Measurements from ENCODE around the gene UTP25.

Gene UTP25

DNA sequence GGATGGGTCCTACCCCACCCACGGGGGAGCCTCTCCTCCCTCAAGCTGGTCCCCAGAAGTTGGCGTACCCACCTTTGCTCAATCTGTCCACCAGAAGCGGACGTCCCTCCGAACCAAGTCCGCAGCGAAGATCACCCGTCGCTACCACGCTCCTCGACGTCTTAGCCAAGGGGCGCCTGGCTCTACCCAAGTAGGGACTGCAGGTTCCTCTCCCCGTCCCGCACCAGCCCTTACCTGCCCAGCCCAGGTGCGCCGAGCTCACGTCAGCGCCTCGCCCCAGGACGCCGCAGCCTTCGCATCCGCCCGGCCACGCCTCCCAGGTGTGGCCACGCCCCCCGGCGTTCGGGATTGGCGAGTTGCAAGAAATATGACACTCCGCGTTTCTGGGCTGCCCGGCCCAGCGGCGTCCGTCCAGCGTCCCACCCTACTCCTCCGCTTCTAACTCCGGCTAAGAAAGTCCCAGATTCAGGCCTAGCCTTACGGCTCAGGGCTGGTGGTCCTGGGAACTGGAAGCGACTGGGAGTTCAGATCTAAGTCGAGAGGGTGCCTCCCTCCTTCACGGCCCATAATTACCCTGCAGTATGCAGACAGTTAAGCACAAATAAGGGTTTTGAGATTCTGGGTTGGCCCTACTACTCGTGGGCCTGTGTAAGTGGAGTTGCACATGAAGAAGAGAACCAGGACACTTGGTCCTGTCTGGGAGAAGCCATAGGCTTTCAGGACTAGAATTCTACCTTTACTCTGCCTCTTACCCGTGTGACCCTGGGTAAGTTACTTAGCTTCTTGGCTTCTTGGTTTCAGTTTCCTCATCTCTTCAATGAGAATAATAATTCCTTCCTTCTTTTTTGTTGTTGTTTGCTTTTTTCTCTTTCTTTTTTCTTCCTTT, 21.7 kb upstream of the UTP25 start, which contains the start of gene IRF6:
IRF6 (minus strand) TSS at position 268 of the 886 bp plus-strand sequence. CDS start 4,729 bp downstream, outside the sequence.
- Histone ChIP-seq H3K36me3 (ENCODE audit: control insufficient read depth, insufficient read depth, low read length) (no peaks in the 10 kb centered on the region), H3K4me1 (ENCODE audit: control insufficient read depth, insufficient read depth, low read length, poor library complexity, severe bottlenecking) (peaks cover 6% of the 10 kb centered on the region), H3K9me3 (ENCODE audit: control insufficient read depth, low read length) (no peaks in the 10 kb centered on the region), H3K4me3 (ENCODE audit: extremely low read depth, insufficient read depth, low read length, poor library complexity, severe bottlenecking) (peak within 1 kb of the TSS; percentile 16), H3K27ac (ENCODE audit: low read depth, low read length, severe bottlenecking) (no peak within 1 kb of the TSS)
- WGBS, 2 experiments (ENCODE audit: insufficient coverage in 2 of 2): 35% methylated on average over 43 to 44 of the region's 46 CpGs

DNA sequence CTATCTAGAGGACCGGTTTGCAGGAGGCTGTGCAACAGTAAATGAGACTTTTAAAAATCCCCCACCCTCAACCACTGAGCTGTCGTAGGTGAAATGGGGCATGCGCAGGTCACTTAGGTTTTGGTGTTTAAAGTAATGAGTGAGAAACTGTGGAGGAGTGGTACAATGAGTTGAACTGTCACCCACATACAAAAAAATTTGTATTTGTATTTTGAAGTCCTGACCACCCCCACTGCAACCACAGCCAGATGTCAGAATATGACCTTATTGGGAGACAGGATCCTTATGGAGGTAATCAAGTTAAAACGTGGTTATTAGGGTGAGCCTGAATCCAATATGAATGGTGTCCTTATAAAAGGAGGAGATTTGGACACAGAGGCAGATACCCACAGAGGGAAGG, 20.3 kb upstream of the UTP25 start:
- H3K4me3 ChIP-seq (ENCODE audit: extremely low read depth, insufficient read depth, low read length, poor library complexity, severe bottlenecking): no peak overlapping the region
- H3K27ac ChIP-seq (ENCODE audit: low read depth, low read length, severe bottlenecking): no peak overlapping the region
- no peaks in the 10 kb centered on the region for H3K9me3 ChIP-seq (ENCODE audit: control insufficient read depth, low read length)
- no peaks in the 10 kb centered on the region for H3K36me3 ChIP-seq (ENCODE audit: control insufficient read depth, insufficient read depth, low read length)
- peaks cover 6% of the 10 kb centered on the region for H3K4me1 ChIP-seq (ENCODE audit: control insufficient read depth, insufficient read depth, low read length, poor library complexity, severe bottlenecking)
- WGBS, 2 experiments (ENCODE audit: insufficient coverage in 2 of 2): 78% methylated on average over 1 of the region's 4 CpGs; no CpG with 5 or more reads in 1 of the 2 experiments

DNA sequence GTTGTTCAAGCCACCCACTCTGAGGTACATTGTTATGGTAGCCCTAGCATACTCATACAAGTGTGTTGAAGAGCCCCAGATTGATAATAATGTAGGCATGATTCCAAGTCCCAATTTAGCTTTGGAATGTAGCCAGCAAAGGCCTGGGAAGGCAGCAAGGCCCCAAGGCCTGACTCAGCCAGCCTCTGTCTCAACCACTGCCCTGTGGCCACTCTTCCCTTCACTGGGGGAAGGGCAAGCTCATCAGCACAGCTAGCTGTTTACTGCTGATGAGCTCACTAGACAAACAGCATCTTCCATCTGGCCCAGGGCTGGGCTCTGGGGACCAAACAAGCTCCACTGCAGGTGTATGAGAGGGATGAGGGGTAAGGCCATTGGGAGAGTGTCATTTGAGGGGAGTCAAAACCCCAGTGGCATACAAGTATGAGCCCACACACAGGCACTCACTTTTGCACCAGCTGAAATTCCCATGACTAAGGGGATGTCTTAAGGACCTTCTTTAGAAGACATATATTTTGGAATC, 19.7 kb upstream of the UTP25 start:
- no peaks in the 10 kb centered on the region for H3K36me3 ChIP-seq (ENCODE audit: control insufficient read depth, insufficient read depth, low read length)
- H3K27ac ChIP-seq (ENCODE audit: low read depth, low read length, severe bottlenecking): no peak overlapping the region
- no peak overlapping the region for H3K4me3 ChIP-seq (ENCODE audit: extremely low read depth, insufficient read depth, low read length, poor library complexity, severe bottlenecking)
- H3K4me1 ChIP-seq (ENCODE audit: control insufficient read depth, insufficient read depth, low read length, poor library complexity, severe bottlenecking): peaks cover 6% of the 10 kb centered on the region
- no peaks in the 10 kb centered on the region for H3K9me3 ChIP-seq (ENCODE audit: control insufficient read depth, low read length)

DNA sequence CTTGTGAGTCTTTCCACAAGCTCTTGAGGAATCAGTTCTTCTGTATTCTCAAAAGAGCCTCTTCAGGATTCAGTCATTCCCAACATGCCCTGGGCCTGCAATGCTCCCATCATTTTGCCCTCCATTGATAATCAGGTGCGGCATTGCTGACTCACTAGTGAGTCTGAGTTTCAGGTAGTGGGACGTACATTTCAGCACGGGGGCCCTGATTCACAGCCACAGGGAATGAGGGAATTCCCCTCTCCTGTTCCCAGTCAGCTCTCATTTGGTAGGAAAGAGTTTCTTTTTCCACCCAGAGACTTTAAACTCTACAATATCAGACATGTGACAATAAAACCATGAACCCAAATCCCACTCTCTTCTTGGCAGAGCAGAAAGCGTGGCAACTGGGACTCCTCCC, 18.2 kb upstream of the UTP25 start:
- WGBS, 2 experiments (ENCODE audit: insufficient coverage in 2 of 2): 94 to 97% methylated on average over 3 to 4 of the region's 4 CpGs
- H3K36me3 ChIP-seq (ENCODE audit: control insufficient read depth, insufficient read depth, low read length): no peaks in the 10 kb centered on the region
- H3K9me3 ChIP-seq (ENCODE audit: control insufficient read depth, low read length): no peaks in the 10 kb centered on the region
- H3K27ac ChIP-seq (ENCODE audit: low read depth, low read length, severe bottlenecking): no peak overlapping the region
- H3K4me3 ChIP-seq (ENCODE audit: extremely low read depth, insufficient read depth, low read length, poor library complexity, severe bottlenecking): no peak overlapping the region
- peaks cover 6% of the 10 kb centered on the region for H3K4me1 ChIP-seq (ENCODE audit: control insufficient read depth, insufficient read depth, low read length, poor library complexity, severe bottlenecking)

DNA sequence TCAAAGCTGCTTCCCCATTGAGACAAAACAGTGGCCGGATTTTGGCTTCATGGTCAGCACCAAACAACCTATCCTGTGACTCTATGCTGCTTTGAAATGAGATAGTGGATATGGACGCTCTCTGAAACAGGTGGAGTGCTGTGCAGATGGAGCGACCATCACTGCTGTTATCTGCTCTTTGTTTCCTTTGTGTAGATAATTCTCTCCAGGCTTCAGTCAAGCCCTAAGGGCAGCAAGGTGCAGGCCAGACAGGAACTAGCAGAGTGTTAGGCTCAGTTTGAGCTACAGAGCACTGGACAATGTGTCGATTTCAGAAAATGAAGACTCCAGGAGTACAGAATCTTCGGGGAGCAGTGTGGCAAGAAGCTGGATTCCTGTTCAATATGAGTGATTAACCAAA, 17.0 kb upstream of the UTP25 start:
- Histone ChIP-seq H3K4me1 (ENCODE audit: control insufficient read depth, insufficient read depth, low read length, poor library complexity, severe bottlenecking) (peaks cover 6% of the 10 kb centered on the region), H3K9me3 (ENCODE audit: control insufficient read depth, low read length) (no peaks in the 10 kb centered on the region), H3K36me3 (ENCODE audit: control insufficient read depth, insufficient read depth, low read length) (no peaks in the 10 kb centered on the region), H3K27ac (ENCODE audit: low read depth, low read length, severe bottlenecking) (no peak overlapping the region), H3K4me3 (ENCODE audit: extremely low read depth, insufficient read depth, low read length, poor library complexity, severe bottlenecking) (no peak overlapping the region)
- 85 to 100% methylated on average over 3 of the region's 5 CpGs for WGBS, 2 experiments (ENCODE audit: insufficient coverage in 2 of 2)

DNA sequence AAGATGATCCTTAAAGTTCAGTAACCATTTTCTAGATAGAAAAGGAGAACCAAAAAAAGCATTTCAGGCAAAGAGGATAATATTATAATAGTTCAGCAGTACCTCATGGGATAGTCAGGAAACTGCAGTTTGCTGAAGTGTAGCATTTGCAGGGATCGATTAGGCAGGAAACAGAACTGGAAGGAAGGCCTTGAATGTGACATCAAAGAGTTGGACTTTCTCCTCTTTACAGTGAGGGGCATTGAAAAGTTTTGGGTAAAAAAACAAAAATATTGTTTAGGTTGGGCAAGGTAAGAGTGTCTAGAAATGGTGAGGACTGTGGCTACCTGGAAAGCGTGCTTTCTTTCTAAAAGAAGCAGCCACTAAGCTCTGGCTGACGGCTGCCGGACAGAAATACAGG, 13.9 kb upstream of the UTP25 start:
- Histone ChIP-seq H3K36me3 (ENCODE audit: control insufficient read depth, insufficient read depth, low read length) (no peaks in the 10 kb centered on the region), H3K4me3 (ENCODE audit: extremely low read depth, insufficient read depth, low read length, poor library complexity, severe bottlenecking) (no peak overlapping the region)
- 90 to 93% methylated on average over 2 of the region's 4 CpGs for WGBS, 2 experiments (ENCODE audit: insufficient coverage in 2 of 2)

DNA sequence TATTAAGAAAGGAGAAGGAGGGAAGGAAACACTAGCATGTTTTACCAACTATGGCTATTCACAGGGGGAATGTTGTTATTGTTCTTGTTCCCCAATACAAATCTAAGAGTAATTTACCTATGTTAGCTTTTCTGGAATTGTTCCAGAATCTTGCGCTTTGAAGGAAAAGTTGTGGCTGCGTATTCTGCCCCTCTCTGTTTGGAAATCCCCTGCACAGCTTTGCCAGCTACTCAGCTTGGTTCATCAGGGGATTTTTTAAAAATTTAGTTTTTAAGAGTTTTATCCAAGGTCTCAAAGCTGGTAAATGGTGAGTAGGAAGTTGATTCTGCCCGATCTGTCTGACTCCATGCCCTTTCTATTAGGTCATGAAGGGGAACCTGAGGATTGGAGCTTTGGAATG, 12.3 kb upstream of the UTP25 start:
- Histone ChIP-seq H3K4me1 (ENCODE audit: control insufficient read depth, insufficient read depth, low read length, poor library complexity, severe bottlenecking) (no peaks in the 10 kb centered on the region), H3K4me3 (ENCODE audit: extremely low read depth, insufficient read depth, low read length, poor library complexity, severe bottlenecking) (no peak overlapping the region), H3K9me3 (ENCODE audit: control insufficient read depth, low read length) (no peaks in the 10 kb centered on the region), H3K27ac (ENCODE audit: low read depth, low read length, severe bottlenecking) (no peak overlapping the region), H3K36me3 (ENCODE audit: control insufficient read depth, insufficient read depth, low read length) (no peaks in the 10 kb centered on the region)
- 90 to 93% methylated on average over 3 of the region's 3 CpGs for WGBS, 2 experiments (ENCODE audit: insufficient coverage in 2 of 2)

More for the DNA sequence above, 13.9 kb upstream of the UTP25 start:
- H3K4me1 ChIP-seq (ENCODE audit: control insufficient read depth, insufficient read depth, low read length, poor library complexity, severe bottlenecking): no peaks in the 10 kb centered on the region
- no peak overlapping the region for H3K27ac ChIP-seq (ENCODE audit: low read depth, low read length, severe bottlenecking)
- no peaks in the 10 kb centered on the region for H3K9me3 ChIP-seq (ENCODE audit: control insufficient read depth, low read length)

DNA sequence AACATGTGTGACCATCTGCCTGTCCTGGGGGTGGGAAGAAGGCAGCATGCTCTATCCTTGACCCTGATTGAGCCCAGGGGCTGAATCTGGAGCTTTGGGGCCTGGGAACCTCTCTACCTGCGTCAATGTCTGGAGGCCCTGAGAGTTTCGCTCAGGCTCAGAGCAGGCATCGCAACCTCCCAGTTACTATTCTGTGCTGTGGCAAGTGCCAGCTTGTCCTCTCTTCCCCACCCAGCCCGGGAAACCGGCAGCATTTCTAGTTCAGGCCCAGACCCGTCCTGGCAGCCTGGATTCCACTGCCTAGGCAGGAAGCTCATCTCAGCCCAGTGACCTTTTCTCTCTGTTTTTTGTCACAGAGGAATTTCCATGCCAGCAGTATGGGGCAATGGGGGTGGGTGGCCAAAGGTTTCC, 11.8 kb upstream of the UTP25 start:
- Histone ChIP-seq H3K27ac (ENCODE audit: low read depth, low read length, severe bottlenecking) (no peak overlapping the region), H3K4me1 (ENCODE audit: control insufficient read depth, insufficient read depth, low read length, poor library complexity, severe bottlenecking) (no peaks in the 10 kb centered on the region), H3K36me3 (ENCODE audit: control insufficient read depth, insufficient read depth, low read length) (no peaks in the 10 kb centered on the region), H3K4me3 (ENCODE audit: extremely low read depth, insufficient read depth, low read length, poor library complexity, severe bottlenecking) (no peak overlapping the region), H3K9me3 (ENCODE audit: control insufficient read depth, low read length) (no peaks in the 10 kb centered on the region)
- 81 to 90% methylated on average over 2 to 5 of the region's 6 CpGs for WGBS, 2 experiments (ENCODE audit: insufficient coverage in 2 of 2)

DNA sequence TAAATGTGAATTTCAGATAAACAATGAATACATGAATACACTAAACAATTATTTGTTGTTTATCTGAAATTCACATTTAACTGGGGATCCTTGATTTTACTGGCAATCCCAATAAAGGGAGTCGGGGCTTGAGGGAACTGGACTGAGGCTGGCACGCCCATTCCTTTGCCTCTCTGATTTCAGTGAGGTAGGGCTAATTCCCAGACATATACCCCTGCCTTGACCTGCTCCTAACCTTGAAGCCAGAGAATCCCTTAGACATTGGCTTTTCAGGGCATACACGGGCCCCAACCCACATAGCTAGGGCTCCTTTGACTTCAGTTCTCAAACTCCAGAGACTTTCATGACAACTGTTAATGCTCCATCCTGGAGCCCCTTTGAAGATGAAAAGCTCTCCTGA, 10.8 kb upstream of the UTP25 start:
- Histone ChIP-seq H3K36me3 (ENCODE audit: control insufficient read depth, insufficient read depth, low read length) (no peaks in the 10 kb centered on the region), H3K4me1 (ENCODE audit: control insufficient read depth, insufficient read depth, low read length, poor library complexity, severe bottlenecking) (no peaks in the 10 kb centered on the region), H3K27ac (ENCODE audit: low read depth, low read length, severe bottlenecking) (no peak overlapping the region), H3K9me3 (ENCODE audit: control insufficient read depth, low read length) (no peaks in the 10 kb centered on the region), H3K4me3 (ENCODE audit: extremely low read depth, insufficient read depth, low read length, poor library complexity, severe bottlenecking) (no peak overlapping the region)
- 0 to 57% methylated on average over 1 to 3 of the region's 3 CpGs for WGBS, 2 experiments (ENCODE audit: insufficient coverage in 2 of 2)

DNA sequence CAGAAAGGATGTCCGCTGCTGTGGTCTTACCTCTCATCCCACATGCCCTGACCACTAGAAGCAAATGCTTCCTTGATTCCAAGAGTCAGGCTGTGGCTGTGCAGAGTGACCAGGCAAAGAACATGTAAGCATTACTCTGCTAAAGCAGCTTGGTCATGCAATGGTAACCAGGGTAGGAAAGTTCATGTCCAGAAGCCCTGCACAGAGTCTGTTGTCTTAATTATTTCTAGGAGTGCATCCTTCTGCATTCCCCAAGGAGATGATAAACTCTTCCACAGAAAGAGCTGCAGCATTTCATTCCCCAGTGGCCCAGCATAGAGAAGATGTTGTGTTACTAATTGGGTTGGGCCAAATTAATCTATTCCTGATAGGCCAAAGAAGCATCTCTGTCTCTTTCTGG, 10.1 kb upstream of the UTP25 start:
- 100% methylated on average over 1 of the region's 1 CpG; no CpG with 5 or more reads in 1 of the 2 experiments for WGBS, 2 experiments (ENCODE audit: insufficient coverage in 2 of 2)
- no peaks in the 10 kb centered on the region for H3K36me3 ChIP-seq (ENCODE audit: control insufficient read depth, insufficient read depth, low read length)
- H3K27ac ChIP-seq (ENCODE audit: low read depth, low read length, severe bottlenecking): no peak overlapping the region
- H3K4me3 ChIP-seq (ENCODE audit: extremely low read depth, insufficient read depth, low read length, poor library complexity, severe bottlenecking): no peak overlapping the region
- no peaks in the 10 kb centered on the region for H3K4me1 ChIP-seq (ENCODE audit: control insufficient read depth, insufficient read depth, low read length, poor library complexity, severe bottlenecking)
- H3K9me3 ChIP-seq (ENCODE audit: control insufficient read depth, low read length): no peaks in the 10 kb centered on the region

DNA sequence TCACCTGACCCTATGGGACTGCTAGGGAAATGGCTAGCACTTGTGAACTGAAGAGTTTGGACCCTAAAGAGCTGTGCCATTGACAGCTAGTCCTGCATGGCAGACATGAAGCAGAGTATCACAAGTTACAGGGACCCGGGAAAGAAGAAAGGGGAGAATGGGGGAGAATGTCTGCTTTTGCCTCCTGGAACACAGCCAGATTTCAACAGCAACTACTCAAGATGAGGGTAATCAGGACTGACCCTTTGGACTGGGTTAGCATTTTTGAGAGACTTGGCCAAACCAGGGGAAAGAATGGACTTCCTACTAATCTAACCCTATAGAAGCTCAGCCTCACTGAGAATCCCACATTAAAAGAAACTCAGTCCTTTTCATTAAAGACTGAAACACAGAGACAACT, 8.7 kb upstream of the UTP25 start:
- Histone ChIP-seq H3K4me1 (ENCODE audit: control insufficient read depth, insufficient read depth, low read length, poor library complexity, severe bottlenecking) (no peaks in the 10 kb centered on the region), H3K4me3 (ENCODE audit: extremely low read depth, insufficient read depth, low read length, poor library complexity, severe bottlenecking) (no peak overlapping the region), H3K27ac (ENCODE audit: low read depth, low read length, severe bottlenecking) (no peak overlapping the region), H3K36me3 (ENCODE audit: control insufficient read depth, insufficient read depth, low read length) (no peaks in the 10 kb centered on the region), H3K9me3 (ENCODE audit: control insufficient read depth, low read length) (no peaks in the 10 kb centered on the region)
- no CpG with 5 or more reads among the region's 1 CpG for WGBS, 2 experiments (ENCODE audit: insufficient coverage in 2 of 2)
